HG03060 (cell line): Measurements from ENCODE around the gene ADCY5.

Experiments
- ATAC-seq: cut with Tn5 transposase; IDR thresholded peaks from one replicate; pipeline ENCODE4 v1.9.1; 2021; ENCODE audit warnings: low read depth, moderate number of reproducible peaks; ENCODE audit not compliant: unreplicated experiment

Gene ADCY5

DNA sequence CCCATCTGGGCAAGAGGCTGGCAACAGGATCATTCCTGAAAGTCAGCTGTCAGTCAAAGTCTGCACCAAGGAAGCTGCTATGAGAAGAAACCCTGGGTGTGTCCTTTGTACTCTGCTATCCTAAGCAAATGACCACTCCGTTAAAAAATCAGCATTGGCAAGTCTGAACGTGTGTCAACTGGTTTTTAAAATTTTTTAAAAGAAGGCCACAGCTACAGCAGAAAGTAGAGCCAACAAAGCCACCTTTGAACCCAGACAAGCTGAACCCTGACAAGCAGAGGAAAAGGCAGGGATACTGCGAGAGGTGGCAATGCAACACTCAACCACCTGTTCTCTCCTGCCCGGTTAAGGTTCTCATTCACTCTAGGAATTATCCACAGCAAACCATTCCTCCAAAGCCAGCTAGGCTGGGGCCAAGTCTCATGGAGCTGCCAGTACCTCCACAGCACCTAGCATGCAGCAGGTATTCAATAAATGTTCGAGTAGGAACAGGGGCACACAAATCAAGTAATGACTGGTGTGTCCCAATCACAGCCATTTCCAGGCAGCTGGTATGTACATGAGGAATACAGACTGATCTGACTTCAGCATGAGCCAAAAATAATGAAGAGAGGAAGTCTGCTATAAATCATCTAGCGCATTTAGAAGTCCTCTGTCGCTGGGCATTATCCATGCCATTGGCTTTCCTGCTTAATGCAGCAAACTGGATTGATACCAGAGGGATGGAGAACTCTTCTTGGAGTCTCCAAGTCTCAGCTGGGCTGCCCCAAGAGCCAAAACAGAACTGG is 76.0 kb downstream of the ADCY5 start:
- ATAC-seq = no peak

DNA sequence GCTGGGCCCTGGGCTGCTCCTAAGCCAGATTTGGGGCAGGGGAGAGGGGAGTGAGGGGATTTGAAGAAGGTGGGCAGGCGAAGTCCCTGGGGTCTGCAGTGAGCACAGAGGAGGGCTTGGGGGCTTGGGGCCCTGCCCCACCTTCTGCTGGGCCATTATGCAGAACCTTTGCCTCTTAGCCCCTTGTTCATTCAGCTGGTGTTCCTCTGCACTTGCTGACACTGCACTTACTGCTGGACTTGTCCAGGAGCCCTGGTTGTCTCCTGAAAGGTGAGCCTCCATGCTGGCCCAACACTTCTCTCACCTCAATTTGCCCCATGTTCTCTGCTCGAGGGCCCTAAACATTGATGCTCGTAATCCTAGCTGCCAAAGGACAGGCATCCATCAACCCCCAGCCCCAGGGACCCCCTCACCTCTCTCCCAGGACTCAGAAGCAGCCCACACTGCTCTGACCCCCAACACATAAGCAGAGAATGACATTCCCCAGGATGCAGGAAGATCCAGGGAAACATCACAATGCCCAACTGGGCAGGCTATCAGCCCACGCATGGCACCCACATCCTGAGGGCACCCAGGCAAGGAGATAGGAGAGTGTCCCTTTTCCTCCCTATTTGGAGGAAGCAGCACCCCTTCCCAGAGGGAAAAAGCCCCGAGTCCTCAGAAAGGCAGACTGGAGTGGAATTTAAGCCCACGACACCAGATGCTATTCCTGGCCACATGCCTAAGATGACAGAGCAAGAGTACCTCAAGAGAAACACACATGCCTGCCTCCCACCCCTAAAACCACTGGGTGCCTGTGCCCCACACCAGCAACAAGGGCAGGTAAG is 76.8 kb downstream of the ADCY5 start:
- ATAC-seq = no peak

DNA sequence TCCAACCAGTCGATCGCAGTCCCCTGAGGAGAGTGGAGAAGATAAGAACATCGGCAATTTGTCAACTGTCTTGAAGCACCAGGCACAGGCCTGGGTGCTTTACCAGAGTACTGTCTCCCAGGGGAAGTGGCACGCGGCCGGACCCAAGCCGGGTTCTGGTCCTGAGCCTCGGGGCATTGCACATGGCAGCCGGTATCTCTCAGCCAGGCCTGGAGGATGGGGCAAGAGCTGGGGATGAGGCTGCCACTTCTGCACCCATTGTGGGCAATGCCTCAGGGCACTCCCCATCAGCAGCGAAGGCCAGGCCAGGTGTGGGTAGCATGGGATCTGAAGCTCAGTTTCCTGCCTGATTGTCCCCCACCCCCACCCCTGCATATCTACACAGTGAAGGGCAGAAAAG is 77.5 kb downstream of the ADCY5 start:
- no peak for ATAC-seq

DNA sequence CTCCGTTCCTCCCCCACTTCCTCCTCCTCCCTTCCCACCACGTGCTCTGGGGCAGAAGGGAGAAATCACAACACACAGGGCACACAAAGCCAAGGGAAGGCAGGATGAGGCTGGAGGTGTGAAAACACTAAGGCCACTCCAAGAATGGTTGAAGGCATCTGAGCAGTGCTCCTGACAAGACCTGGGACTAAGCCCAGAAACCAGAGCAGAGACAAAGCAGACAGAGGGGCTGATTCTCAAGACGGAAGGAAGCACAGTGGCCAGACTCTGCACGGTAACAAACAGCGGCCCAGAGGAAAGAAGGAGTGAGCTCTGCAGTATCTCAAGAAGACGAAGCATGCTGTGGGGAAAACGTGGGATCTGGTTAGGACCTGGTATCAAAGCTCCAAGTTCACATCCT is 78.1 kb downstream of the ADCY5 start:
- no peak for ATAC-seq

DNA sequence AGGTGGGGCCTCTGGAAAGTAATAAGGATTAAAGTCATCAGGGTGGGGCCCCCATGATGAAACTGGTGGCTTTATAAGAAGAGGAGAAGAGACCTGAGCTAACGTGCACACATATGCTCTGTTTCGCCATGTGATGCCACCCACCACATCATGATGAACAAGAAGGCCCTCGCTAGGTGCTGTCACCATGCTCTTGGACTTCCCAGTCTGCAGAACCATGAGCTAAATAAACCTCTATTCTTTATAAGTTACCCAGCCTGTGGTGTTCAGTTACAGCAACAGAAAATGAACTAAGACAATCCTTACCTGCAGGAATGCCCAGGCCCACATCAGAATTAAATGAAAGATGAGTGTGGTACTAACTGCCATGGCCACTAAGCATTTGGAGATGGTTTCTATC is 79.8 kb downstream of the ADCY5 start:
- no peak for ATAC-seq

DNA sequence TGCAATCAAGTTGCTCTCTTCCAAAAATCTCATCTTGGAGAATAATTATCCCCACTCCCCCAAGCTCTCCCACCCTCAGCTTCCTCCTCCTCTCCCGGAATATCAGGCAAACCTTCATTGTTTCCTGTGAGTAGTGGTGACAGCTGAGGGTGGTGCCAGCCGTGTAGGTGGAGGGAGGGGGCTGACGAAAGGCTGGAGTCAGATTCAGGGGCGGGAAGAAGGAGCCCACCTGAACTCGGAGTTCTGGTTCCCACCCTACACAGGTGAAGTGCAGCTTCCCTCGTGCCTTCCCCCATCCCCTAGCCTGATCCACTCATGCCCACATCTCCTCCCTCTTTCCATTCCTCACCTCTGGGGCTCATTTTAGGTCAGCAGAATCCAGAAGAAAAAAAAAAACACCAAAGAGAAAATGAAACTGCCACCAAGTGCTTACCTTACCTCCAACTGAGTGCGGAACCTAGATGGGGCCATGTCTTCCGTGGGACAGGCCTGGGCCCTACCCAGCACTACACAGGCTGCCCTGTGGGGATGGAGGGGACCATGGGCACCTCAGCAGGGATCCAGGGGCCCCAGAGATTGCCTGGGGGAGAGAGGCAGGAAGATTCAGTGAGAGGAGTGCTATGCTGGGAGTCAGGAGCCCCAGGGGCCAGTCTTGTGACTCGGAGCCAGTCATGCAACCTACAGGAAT is 81.3 kb downstream of the ADCY5 start:
- ATAC-seq = no peak

DNA sequence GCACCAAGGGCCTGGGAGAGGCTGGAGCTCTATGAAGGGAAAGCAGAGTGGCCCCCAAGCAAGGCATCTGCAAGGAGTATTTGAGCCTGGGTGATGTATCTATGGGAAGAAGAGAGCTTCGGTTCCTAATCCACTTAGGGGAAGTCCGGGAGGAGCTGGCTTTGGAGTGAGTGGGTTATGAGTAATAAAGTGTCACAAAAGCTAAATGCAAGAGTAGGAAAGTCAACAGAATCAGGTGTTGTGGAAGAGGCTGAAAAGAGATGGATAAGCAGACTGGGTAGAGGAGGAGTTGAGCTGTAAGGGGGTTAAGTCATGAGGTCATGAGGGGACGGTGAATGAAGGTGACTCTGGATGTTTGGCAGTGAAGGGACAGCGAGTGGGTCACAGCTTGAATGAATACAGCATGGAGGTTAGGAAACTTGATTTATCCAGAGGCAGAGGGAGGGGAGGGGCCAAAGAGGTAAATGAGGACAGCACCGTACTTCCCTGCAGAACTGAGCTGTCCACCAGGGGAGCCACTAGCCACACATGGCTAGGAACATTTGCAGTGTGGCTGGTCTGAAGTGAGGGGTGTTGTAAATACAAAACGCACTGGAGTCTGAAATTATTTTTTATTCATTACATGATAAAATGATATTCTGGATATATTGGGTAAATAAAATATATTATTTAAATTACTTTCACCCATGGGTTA is 83.3 kb downstream of the ADCY5 start:
- ATAC-seq = no peak

DNA sequence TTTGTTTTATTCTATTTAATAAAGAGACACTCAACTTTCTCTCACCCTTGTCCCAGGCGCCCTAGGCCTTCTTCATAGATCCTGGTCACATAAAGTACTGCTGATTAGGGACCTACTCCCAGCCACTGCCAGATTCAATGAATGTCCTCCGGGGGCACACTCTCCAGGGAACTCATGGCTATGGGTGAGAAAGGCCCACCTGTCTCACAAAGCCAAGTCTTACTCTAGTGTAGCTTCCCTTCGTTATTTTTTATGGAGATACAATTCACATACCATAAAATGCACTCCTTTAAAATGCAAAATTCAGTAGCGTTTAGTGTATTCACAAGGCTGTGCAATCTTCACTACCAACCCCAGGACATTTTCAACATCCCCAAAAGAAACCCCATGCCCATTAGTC is 87.8 kb downstream of the ADCY5 start:
- no peak for ATAC-seq

DNA sequence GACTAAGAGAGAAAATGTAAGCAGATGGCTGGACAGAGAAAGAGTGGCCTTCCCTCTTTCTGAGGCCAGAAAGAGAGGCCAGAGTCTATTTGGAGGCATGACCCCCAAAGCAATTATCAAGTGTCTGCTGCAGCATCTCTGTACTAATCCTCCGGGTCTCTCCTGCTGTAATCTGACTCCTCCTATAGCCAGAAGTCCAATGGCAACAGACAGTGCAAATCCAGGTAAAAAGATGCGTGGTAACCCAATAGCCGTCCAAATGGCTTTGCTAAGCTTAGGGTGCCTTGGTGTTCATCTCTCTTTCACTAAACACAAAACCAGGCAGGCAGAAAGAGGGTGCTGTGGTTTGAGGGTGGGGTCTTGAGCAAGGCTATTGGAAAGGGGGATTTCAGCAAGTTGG is 91.6 kb downstream of the ADCY5 start:
- no peak for ATAC-seq

DNA sequence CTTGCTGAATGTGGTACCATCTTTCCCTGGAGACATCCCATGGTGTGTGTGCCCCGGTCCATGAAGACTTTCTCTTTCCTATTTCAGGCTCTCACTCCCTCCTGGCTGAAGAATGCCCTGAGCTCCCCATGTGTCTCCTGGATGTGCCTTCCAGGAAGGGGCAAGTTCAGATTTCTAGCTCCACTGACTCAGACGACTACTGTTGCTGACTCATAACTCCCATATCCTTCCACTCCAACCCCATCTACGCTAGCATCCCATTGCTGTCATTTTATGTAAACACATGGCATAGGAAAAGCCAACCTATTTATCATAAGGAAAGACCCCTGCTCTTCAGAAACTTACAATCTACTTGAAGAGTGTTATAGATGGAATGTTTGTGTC is 95.0 kb downstream of the ADCY5 start:
- no peak for ATAC-seq

DNA sequence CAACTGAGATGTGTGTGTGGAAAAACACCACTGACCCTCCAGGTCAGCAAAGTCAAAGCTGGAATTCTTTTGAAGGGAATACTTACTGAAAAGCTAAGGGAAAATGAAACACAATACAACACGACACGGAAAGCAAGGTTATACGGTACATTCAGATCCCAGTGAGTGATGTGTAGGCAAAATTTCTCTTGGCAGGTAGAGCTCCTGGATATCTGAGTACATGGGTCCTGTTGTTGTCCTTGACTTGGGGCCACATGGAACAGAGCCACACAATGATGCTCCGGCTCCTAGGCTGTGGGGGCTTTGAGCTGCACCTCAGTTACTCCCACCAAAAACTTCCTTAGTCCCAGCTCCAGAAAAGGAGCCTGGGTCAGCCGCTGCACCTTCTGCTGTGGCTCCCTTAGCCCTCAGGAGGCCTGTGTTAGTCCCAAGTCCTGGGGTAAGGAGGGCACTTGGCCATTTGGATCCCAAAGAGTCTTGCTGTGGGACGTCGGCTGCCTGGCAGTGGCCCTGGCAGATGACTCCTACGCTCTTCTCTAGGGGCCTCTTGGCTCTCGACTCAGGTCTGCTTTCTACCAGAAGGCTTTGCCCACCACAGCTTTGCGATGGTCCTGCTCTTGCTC is 95.6 kb downstream of the ADCY5 start:
- ATAC-seq = no peak

DNA sequence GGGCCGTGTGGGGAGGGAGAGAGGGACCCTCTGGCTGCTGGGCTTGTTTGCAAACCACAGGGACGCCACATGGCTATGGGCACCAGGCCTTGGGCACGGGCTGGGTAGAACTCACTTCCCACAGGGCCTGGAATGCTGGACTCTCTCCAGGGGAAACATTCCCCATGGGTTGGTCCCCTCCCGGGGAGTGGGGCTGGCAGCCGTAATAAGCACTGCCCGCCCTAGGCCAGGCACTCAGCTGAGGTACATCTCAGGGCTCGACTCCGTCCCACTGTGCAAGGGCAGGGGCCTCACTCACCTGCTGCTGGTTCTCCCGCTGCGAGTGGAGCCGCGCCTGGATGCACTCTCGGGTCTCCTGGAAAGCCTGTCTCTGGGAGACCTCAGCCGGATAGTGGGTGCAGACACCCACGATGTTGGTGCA is 96.7 kb downstream of the ADCY5 start:
- ATAC-seq = no peak

DNA sequence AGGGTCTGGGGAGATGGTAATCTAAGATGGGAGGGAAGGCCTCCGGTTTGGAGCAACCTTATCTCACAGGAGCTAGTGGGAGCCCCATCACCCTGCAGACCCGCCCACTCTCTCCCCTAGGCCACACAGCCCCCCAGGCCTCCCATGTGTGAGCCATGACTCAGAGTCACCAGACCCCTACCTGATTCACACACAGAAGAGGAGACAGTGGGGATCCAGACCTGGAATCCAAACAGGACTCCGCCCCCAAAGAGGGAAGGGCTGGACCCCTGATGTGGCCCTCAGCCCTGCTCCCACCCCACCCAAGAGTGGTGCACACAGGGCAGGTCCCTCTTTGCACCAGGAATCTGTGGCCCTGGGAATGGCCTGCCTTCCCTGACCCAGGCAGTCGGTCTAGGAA is 97.4 kb downstream of the ADCY5 start:
- no peak for ATAC-seq

DNA sequence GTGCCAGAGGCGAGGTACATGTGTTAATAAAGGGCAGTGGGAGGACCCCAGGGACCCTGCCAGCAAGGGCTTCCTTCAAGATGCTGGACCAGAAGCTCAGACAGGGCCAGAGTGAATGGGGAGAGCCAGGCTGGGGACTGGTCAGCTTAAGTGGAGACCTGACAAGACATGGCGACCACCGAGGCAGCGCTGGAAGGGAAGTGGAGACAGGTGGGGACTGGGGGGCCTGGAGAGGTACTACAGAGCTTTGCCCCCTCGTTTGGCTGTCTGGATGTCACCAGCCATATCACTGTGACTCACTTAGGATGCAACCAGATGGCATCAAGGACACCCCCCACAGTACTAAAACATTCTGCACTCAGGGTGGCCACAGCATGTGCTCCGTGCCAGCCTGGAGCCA is 97.9 kb downstream of the ADCY5 start:
- ATAC-seq = no peak

DNA sequence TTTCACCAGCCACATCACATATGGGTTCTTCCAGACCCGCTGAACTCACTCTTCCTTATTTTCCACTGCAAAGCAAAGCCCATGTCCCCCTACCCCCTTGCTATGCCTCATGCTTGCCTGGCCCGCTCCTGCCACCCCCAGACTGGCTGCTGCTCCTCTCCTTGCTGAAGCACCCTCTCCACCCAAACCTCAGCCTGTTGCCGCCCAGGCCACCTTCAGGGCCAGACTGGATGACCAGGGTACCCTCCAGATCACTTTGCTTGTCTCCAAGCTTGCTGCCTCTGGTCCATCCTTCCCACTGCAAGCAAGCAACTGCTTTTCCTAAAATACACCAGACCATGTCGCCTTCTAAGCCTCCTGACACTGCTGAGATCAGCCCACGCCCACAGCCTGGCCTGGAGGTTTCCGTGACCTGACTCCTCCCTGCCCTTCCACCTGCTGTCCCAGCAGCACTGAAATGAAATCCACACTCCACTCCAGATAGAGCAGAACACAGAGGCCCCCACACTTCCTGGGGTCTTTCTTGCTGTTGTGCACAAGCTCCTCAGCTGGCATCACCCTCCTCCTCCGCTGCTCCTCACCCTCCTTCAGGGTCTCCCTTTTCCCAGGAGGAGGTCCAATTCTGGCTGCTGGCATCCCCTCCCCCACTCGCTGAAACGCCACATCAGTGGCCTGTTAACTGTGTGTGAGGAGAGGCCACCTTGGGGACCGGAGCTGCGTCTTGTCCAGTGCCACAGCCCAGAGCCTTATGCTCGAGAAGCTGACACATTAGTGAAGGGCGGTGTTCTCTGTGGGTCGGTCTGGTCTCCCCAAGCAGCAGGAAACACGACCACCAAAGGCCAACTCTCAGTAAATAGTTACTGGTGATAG is 99.1 kb downstream of the ADCY5 start:
- no peak for ATAC-seq

DNA sequence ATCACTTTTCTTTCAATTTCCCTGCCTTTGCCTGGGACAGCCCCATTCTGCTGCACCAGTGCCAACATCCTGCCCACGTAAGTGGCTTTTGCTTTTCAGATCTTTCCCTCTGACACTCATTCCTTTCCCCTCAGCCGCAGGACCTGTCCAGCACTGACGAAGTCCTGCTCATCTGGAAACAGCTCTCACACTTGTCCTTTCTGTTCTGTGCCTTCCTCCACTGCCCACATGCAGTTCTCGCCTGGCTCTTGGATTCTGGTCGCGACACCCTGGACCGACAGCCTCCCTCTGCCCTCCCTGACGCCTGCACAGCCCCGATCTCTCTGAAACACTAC is 99.7 kb downstream of the ADCY5 start:
- no peak for ATAC-seq

DNA sequence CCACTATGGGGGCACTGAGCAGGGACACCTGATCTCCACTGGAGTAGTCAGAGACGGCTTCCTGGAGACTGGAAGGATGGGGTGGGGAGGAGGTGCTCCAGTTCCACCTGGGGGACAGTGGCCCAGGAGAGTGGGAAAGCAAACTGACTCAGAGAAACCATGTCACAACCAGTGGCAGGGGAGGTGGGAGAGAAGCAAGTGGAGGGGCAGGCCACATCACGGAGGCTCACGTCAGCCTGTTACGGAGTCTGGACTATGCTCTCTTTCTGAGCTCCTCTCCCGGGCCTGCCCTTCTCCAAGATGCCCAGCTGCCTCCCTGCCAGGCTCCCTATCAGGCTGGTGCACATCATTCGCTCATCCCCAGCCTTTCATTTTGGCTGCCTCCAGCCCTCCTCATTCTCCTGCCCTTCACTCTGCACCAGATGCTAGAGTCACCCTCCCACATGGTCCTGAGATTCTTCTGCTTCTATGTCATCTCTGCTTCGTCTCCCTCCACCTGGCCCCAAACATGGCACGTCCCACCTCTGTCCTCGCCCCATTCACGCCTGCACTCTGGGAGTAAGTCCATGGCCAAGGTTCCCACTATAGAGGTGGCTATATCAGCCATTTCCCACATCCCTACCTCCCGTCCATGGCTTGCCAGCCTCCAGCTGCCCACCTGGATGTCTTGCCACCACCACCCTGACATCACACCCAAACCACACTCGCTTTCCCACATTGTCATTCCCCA is 100.3 kb downstream of the ADCY5 start:
- no peak for ATAC-seq

DNA sequence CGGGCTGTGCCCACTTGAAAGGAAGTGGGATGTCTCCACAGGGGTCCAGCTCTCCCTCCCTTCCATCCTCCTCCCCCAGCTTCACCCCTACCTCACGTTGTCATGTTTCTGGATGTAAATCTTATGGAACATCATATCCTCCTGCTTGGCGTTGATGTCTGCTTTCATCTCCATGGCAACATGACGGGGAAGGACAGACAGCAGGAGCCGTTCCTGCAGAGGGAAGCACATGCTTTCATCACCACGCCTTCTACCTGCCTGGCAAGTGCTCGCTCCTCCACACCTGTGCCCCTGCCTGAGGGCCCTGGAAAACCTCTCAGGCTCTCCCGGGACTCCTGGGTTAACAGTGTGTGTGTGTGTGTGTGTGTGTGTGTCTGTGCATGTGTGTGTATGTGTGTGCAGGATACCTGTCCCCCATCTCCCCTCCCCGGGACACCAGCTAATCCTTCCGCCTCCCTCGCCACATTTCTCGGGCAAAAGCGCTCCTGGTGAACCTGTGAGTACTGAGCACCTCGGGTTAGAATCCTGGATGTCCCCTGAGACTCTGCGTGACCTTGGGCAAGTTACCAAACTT is 101.1 kb downstream of the ADCY5 start:
- ATAC-seq = no peak

DNA sequence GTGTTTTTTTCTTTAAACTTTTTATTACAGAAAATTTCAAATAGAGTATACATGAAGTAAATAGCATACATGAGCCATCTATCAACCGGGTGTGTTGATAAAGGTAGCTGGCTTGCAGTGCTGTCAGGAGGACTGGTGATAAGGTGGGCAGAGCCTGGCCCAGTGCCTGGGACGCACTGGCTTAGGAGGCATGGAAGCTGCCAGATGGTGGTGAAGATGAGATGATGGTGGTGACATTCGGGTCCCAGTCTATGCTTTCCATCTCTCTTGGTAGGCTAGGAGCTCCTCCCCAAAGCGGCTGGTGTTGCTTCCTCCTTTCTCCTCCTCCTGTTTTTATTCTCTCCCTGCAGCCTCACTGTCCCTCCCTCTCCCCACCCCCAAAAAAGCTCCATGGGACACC is 101.7 kb downstream of the ADCY5 start:
- ATAC-seq = no peak
